Inferior parietal cortex (tissue), 1 donor: ENCODE measurements around the gene AHDC1.
"Not testable (repeated sequence)": the region's sequence is repeated elsewhere in the genome, so short reads cannot be mapped to it uniquely, and the experiment has no call there.

Experiments
- DNase-seq: peaks from one replicate; pipeline ENCODE4 v3.0.0-alpha.2; 2016; ENCODE audit errors: extremely low spot score

AHDC1 gene

GRCh38 chr1:27603681-27604578 lies at the start of gene AHDC1:
Gene AHDC1 (minus strand): TSS chr1:27604144. CDS start chr1:27552115, 52,029 bp downstream.
- peak; percentile 83 for DNase-seq

GRCh38 chr1:27652111-27652864 lies 48.3 kb upstream of the AHDC1 start:
- DNase-seq: no peak

- no peak for DNase-seq
Observed at GRCh38 chr1:27650539-27651175, 46.7 kb upstream of the AHDC1 start.

- DNase-seq: no peak
Observed at GRCh38 chr1:27650171-27650538, 46.2 kb upstream of the AHDC1 start.

GRCh38 chr1:27649306-27649635 lies 45.3 kb upstream of the AHDC1 start:
- no peak for DNase-seq

GRCh38 chr1:27648602-27649305 lies 44.8 kb upstream of the AHDC1 start:
- DNase-seq: no peak

- DNase-seq: no peak
Observed at GRCh38 chr1:27647328-27647727, 43.4 kb upstream of the AHDC1 start.

- no peak for DNase-seq
Observed at GRCh38 chr1:27646676-27647075, 42.7 kb upstream of the AHDC1 start.

- no peak for DNase-seq
Observed at GRCh38 chr1:27645071-27645415, 41.1 kb upstream of the AHDC1 start.

- no peak for DNase-seq
Observed at GRCh38 chr1:27644369-27645070, 40.6 kb upstream of the AHDC1 start.

GRCh38 chr1:27643600-27644368 lies 39.8 kb upstream of the AHDC1 start:
- peak; percentile 34 for DNase-seq

- DNase-seq: not testable (repeated sequence)
Observed at GRCh38 chr1:27640514-27640913, 36.6 kb upstream of the AHDC1 start.

- DNase-seq: no peak
Observed at GRCh38 chr1:27638805-27639204, 34.9 kb upstream of the AHDC1 start.

GRCh38 chr1:27638047-27638734 lies 34.2 kb upstream of the AHDC1 start:
- no peak for DNase-seq

- no peak for DNase-seq
Observed at GRCh38 chr1:27635396-27636142, 31.6 kb upstream of the AHDC1 start.

- DNase-seq: no peak
Observed at GRCh38 chr1:27634985-27635367, 31.0 kb upstream of the AHDC1 start, which contains the start of gene FGR. Gene FGR (minus strand): TSS chr1:27635185. CDS start chr1:27623916, 11,269 bp downstream.

GRCh38 chr1:27634177-27634984 lies 30.4 kb upstream of the AHDC1 start:
- DNase-seq: no peak

GRCh38 chr1:27633640-27634176 lies 29.8 kb upstream of the AHDC1 start:
- DNase-seq: no peak
